GM12878 (cell line): Measurements from ENCODE around the gene NOP56. TPM values are rescaled to one million over a fixed set of nuclear protein-coding genes. Genes with fewer than 3 reads are reported as not detected.

Experiments used
- ATAC-seq: fragments of 200-7000 bp; cut with Tn5 transposase; 3 replicates; pipeline ENCODE4 v1.9.1; 2020; ENCODE audit warnings: mild to moderate bottlenecking, moderate library complexity
- Bru-seq: library from RNA; stranded (reverse); fragments of 400-500 nt; gene quantifications from one replicate; lab custom pipeline; 2021; lab: Mats Ljungman, UMichigan
- BruChase-seq, 2 experiments: library from RNA; stranded (reverse); fragments of 400-500 nt; gene quantifications; one replicate each; lab custom pipeline; 2021; lab: Mats Ljungman, UMichigan
- BruUV-seq: library from RNA; stranded (reverse); fragments of 400-500 nt; replicated peaks from 2 replicates; lab custom pipeline; 2021; lab: Mats Ljungman, UMichigan
- CTCF ChIA-PET: fragments of 300-600 bp; sonication (Branson Sonifier 250); formaldehyde crosslinking; extraction: SDS; loops from one replicate; lab custom pipeline; 2021; ENCODE audit warnings: inconsistent platforms; lab: Yijun Ruan, JAX
- POLR2A ChIA-PET: fragments of 350-600 bp; formaldehyde crosslinking; extraction: SDS; loops from one replicate; lab custom pipeline; 2021; ENCODE audit warnings: inconsistent platforms; lab: Charles Lee
- RAD21 ChIA-PET: fragments of 300-600 bp; sonication (Branson Sonifier 250); formaldehyde crosslinking; loops from one replicate; lab custom pipeline; 2023; ENCODE audit warnings: antibody characterized with exemption; ENCODE audit not compliant: unreplicated experiment; lab: Charles Lee
- SMC1A ChIA-PET: fragments of 300-600 bp; sonication (Branson Sonifier 250); formaldehyde crosslinking; loops from one replicate; lab custom pipeline; 2023; ENCODE audit not compliant: unreplicated experiment, uncharacterized antibody; lab: Charles Lee
- DNase-seq: peaks from one replicate; pipeline ENCODE4 v3.0.0-alpha.2; 2011; ENCODE audit warnings: low read depth, low spot score
- FAIRE-seq: peaks from 3 replicates; lab custom pipeline; 2011; peaks lifted over from hg19 to GRCh38; lab: Jason Lieb, UNC
- H2AFZ ChIP-seq: 2 replicates; pipeline ENCODE4 v1.6.0; 2011; ENCODE audit warnings: low read depth, low read length, control low read depth; ENCODE audit not compliant: control insufficient read depth
- H3K27ac ChIP-seq: 2 replicates; pipeline ENCODE4 v1.5.1; 2011; ENCODE audit warnings: control low read depth; ENCODE audit not compliant: control insufficient read depth, insufficient read depth
- H3K27me3 ChIP-seq, 2 experiments: replicated peaks in 1 of 2; 2 replicates each; pipeline versions ENCODE4 v1.6.0 to v1.6.1; 2011; ENCODE audit warnings: low read length in 1 of 2; ENCODE audit not compliant: control insufficient read depth in 2 of 2, insufficient read depth in 2 of 2
- H3K36me3 ChIP-seq, 2 experiments: 2 replicates each; pipeline ENCODE4 v1.5.1; 2011; ENCODE audit warnings: low read length in 1 of 2; ENCODE audit not compliant: control insufficient read depth in 2 of 2, insufficient read depth in 2 of 2
- H3K4me1 ChIP-seq: 2 replicates; pipeline ENCODE4 v1.6.1; 2011; ENCODE audit warnings: mild to moderate bottlenecking, low read length, moderate library complexity, mixed read lengths; ENCODE audit not compliant: control insufficient read depth, insufficient read depth
- H3K4me2 ChIP-seq: 2 replicates; pipeline ENCODE4 v1.6.0; 2011; ENCODE audit warnings: control low read depth; ENCODE audit not compliant: control insufficient read depth, insufficient read depth
- H3K4me3 ChIP-seq: fragments of 200-600 bp; sonication (generic); 2 replicates; pipeline ENCODE4 v1.5.1; 2016
- H3K79me2 ChIP-seq: 2 replicates; pipeline ENCODE4 v1.6.0; 2011; ENCODE audit warnings: low read length; ENCODE audit not compliant: control insufficient read depth, insufficient read depth
- H3K9ac ChIP-seq: 2 replicates; pipeline ENCODE4 v1.8.0; 2011; ENCODE audit warnings: low read length, control low read depth, mixed read lengths; ENCODE audit not compliant: control insufficient read depth, insufficient read depth
- H3K9me3 ChIP-seq: replicated peaks from 3 replicates; pipeline ENCODE4 v1.5.1; 2011; ENCODE audit warnings: mild to moderate bottlenecking, low read length; ENCODE audit not compliant: control insufficient read depth, insufficient read depth
- H4K20me1 ChIP-seq: 2 replicates; pipeline ENCODE4 v1.6.0; 2011; ENCODE audit not compliant: control insufficient read depth, insufficient read depth
- ATF2 ChIP-seq: IDR thresholded peaks from 2 replicates; pipeline ENCODE4 v1.6.1; 2012; ENCODE audit warnings: low read length, inconsistent platforms
- CBFB ChIP-seq: IDR thresholded peaks from 2 replicates; pipeline ENCODE4 v1.6.1; 2016; ENCODE audit warnings: antibody characterized with exemption, low read depth
- CEBPB ChIP-seq, 2 experiments: fragments of 150-350 bp in 1 of 2; IDR thresholded peaks; 2 replicates each; pipeline ENCODE4 v1.6.1; 2012 to 2014; ENCODE audit warnings: low read depth in 2 of 2, low read length in 2 of 2, borderline replicate concordance in 1 of 2, inconsistent platforms in 1 of 2
- CHD2 ChIP-seq: IDR thresholded peaks from 2 replicates; pipeline ENCODE4 v1.6.1; 2011; ENCODE audit warnings: low read depth, low read length, improper control_type of control experiment, borderline replicate concordance
- EGR1 ChIP-seq, 2 experiments: IDR thresholded peaks; 1 replicate in 1 of 2; 2 replicates in 1 of 2; pipeline ENCODE4 v1.6.1; 2011 to 2012; ENCODE audit warnings: low read depth in 2 of 2, low read length in 2 of 2, borderline replicate concordance in 1 of 2, mild to moderate bottlenecking in 1 of 2, moderate library complexity in 1 of 2
- HDAC2 ChIP-seq: fragments of 200-600 bp; sonication (generic); IDR thresholded peaks from 2 replicates; pipeline ENCODE4 v1.6.1; 2017
- PML ChIP-seq: IDR thresholded peaks from 2 replicates; pipeline ENCODE4 v1.6.1; 2012; ENCODE audit warnings: low read length, inconsistent platforms
- RB1 ChIP-seq: fragments of 450-650 bp; formaldehyde crosslinking; IDR thresholded peaks from 2 replicates; pipeline ENCODE4 v1.6.1; 2017; ENCODE audit warnings: mild to moderate bottlenecking, borderline replicate concordance
- TCF12 ChIP-seq: IDR thresholded peaks from 2 replicates; pipeline ENCODE4 v1.6.1; 2011; ENCODE audit warnings: low read depth, mild to moderate bottlenecking, low read length
- YY1 ChIP-seq: IDR thresholded peaks from 2 replicates; pipeline ENCODE4 v1.6.1; 2011; ENCODE audit warnings: low read depth, mild to moderate bottlenecking, low read length
- ZNF592 ChIP-seq: fragments of 450-650 bp; IDR thresholded peaks from 2 replicates; pipeline ENCODE4 v1.6.1; 2017; ENCODE audit warnings: mild to moderate bottlenecking, moderate library complexity
- WGBS: methylation state at CpG from one replicate; pipeline ENCODE4 v1.1.6; 2016; ENCODE audit warnings: low lambda C conversion rate; ENCODE audit not compliant: insufficient replicate concordance, insufficient coverage; ENCODE audit errors: missing lambda C conversion rate; 5-methylcytosine and 5-hydroxymethylcytosine counted together
- in situ Hi-C: fragments of 300-500 bp; cut with MboI; formaldehyde crosslinking; loops from 9 replicates; pipeline ENCODE4 v1.14.3; 2018; ENCODE audit warnings: mixed read lengths
- intact Hi-C: fragments of 100-400 bp; cut with micrococcal nuclease; formaldehyde crosslinking; loops from one replicate; pipeline ENCODE4 v1.14.2; 2022; ENCODE audit not compliant: unreplicated experiment
- long read RNA-seq, 2 experiments: library from polyadenylated mRNA; unstranded; transcript quantifications; one replicate each; pipeline ENCODE4 v2.0.0, GENCODE V29; 2019 to 2020
- polyA minus RNA-seq, 3 experiments: library from RNA; depleted of rRNA, polyadenylated mRNA; stranded (reverse); fragments of >200 nt; gene quantifications; 2 replicates each; pipeline ENCODE4 v1.2.3, GENCODE V29; 2011
- polyA plus RNA-seq, 11 experiments: library from polyadenylated mRNA; depleted of rRNA in 4 of 11; unstranded in 6 of 11; stranded (reverse) in 5 of 11; fragments of >200 nt; fragmentation: Nextera tagmentation in 4 of 11; fragmentation: Illumina TruSeq in 1 of 11; extraction: Ambion mirVana in 4 of 11; extraction: Trizol in 1 of 11; gene quantifications; 1 replicate in 1 of 11; 2 replicates in 10 of 11; pipeline versions ENCODE4 v1.2.1 to v1.2.3, GENCODE V29; 2011 to 2016; ENCODE audit warnings: inconsistent platforms in 2 of 11, missing spikeins in 2 of 11, low read depth in 1 of 11
- total RNA-seq, 4 experiments: library from RNA; depleted of rRNA in 3 of 4; stranded (reverse); fragments of >200 nt in 3 of 4; fragmentation: Illumina TruSeq in 1 of 4; extraction: Trizol in 1 of 4; gene quantifications; 2 replicates each; pipeline versions ENCODE4 v1.2.1 to v1.2.3, GENCODE V29; 2013 to 2021

Gene NOP56
- total RNA-seq (2013; cell fraction: nucleolus; rRNA removed) = 254 and 257 TPM in 2 replicates
- total RNA-seq (2014; rRNA removed) = 440 and 489 TPM in 2 replicates
- 502 and 535 TPM in 2 replicates for total RNA-seq (2014; rRNA removed; fragmentation: Illumina TruSeq; extraction: Trizol)
- total RNA-seq (2021) = 409 and 424 TPM in 2 replicates
- 171 TPM for polyA plus RNA-seq (2011; ENCODE audit: low read depth)
- 218 and 254 TPM in 2 replicates for polyA plus RNA-seq (2011; rRNA removed)
- 225 and 235 TPM in 2 replicates for polyA plus RNA-seq (2011; cell fraction: cytosol; rRNA removed)
- polyA plus RNA-seq (2011; cell fraction: nucleus; rRNA removed) = 739 and 811 TPM in 2 replicates
- 189 and 258 TPM in 2 replicates for polyA plus RNA-seq (2012)
- 550 and 607 TPM in 2 replicates for polyA plus RNA-seq (2014; fragmentation: Illumina TruSeq; extraction: Trizol)
- 100 to 1,000 TPM; 368 to 439 TPM for polyA plus RNA-seq (2014; fragmentation: Nextera tagmentation; extraction: Ambion mirVana)
- polyA plus RNA-seq (2014; rRNA removed) = 371 and 408 TPM in 2 replicates
- 100 to 1,000 TPM; 524 to 544 TPM for polyA plus RNA-seq (2016; fragmentation: Nextera tagmentation; extraction: Ambion mirVana)
- 286 and 315 TPM in 2 replicates for polyA minus RNA-seq (2011; rRNA and poly(A)+ RNA removed)
- 94.6 and 146 TPM in 2 replicates for polyA minus RNA-seq (2011; cell fraction: cytosol; rRNA and poly(A)+ RNA removed)
- 316 and 496 TPM in 2 replicates for polyA minus RNA-seq (2011; cell fraction: nucleus; rRNA and poly(A)+ RNA removed)
- Bru-seq, nascent RNA = percentile 97 among the genes with signal in this experiment
- BruChase-seq, experiment 1, labeled RNA remaining after a 6-hour chase = percentile 98 among the genes with signal in this experiment
- percentile 99 among the genes with signal in this experiment for BruChase-seq, experiment 2, labeled RNA remaining after a 2-hour chase
- long read RNA-seq, experiment 1, transcript NOP56-201 (12 exons, 2,400 nt) = major isoform, 55 of 139 reads
- long read RNA-seq, experiment 1, partial matches to known transcripts = 56 of 139 reads
- long read RNA-seq, experiment 1, other reads (novel, unspliced or antisense) = 24 of 139 reads
- long read RNA-seq, experiment 2, transcript NOP56-201 (12 exons, 2,400 nt) = major isoform, 507 of 1,106 reads
- long read RNA-seq, experiment 2, partial matches to known transcripts = 454 of 1,106 reads
- long read RNA-seq, experiment 2, other reads (novel, unspliced or antisense) = 140 of 1,106 reads

- H3K9me3 ChIP-seq = no peaks in the 10 kb centered on the region
- TSS peak; percentile 92 for BruUV-seq
- in situ Hi-C loops = no loop called here
- peak within 1 kb of the TSS; percentile 95 for H3K4me2 ChIP-seq
- ChIA-PET RAD21 (interaction anchor here (1.8 kb wide), 2 partner anchors 12 to 349 kb away, joined by 3 to 4 read pairs; partner anchors contain the start of gene IDH3B), POLR2A (interaction anchor here (0.5 to 5.6 kb wide), 8 partner anchors 12 to 1255 kb away, joined by 3 to 47 read pairs (median 4); partner anchors contain the start of genes IDH3B, SNRPB and VPS16), CTCF (interaction anchor here (0.8 to 2.4 kb wide), 7 partner anchors 12 to 261 kb away, joined by 3 to 13 read pairs (median 4); partner anchors contain the start of gene IDH3B), SMC1A (interaction anchor here (0.8 to 4.9 kb wide), 6 partner anchors 13 to 182 kb away, joined by 3 to 25 read pairs (median 3); partner anchors contain the start of genes IDH3B and SNRPB)
- peak within 1 kb of the TSS; percentile 84 for H3K27ac ChIP-seq
- FAIRE-seq (no peak), ATAC-seq (peak; percentile 94), DNase-seq (peak; percentile 45)
- peaks cover 13% of the 10 kb centered on the region for H3K4me1 ChIP-seq
- under 1% methylated on average over 76 of the region's 101 CpGs for WGBS
- H4K20me1 ChIP-seq = peaks cover 15% of the 10 kb centered on the region
- peak within 1 kb of the TSS; percentile 95 for H3K9ac ChIP-seq
- no peaks in the 10 kb centered on the region for H3K27me3 ChIP-seq
- peaks cover 52% of the 10 kb centered on the region for H3K79me2 ChIP-seq
- H3K36me3 ChIP-seq = peaks cover 23 to 24% of the 10 kb centered on the region in 2 experiments
- peak within 1 kb of the TSS; percentile 95 for H3K4me3 ChIP-seq
- H2AFZ ChIP-seq = peak within 1 kb of the TSS; percentile 90
- intact Hi-C loops = loop anchor here (2.0 to 5.0 kb wide), 2 partner anchors 127 to 180 kb away; partner anchors contain the start of gene SNRPB
- TF ChIP-seq EGR1 (IDR thresholded peaks at IDR 0.05; ENCODE audit: borderline replicate concordance in 1 of 2, low read depth in 2 of 2, low read length in 2 of 2) = peak in 1 of 2 experiments; percentile 83; a peak in 2 of 3 replicates
- no peak for TF ChIP-seq ZNF592
- TF ChIP-seq YY1 = peak; percentile 56; the same call in 1 of the 2 replicates
- peak; percentile 80; the same call in 1 of the 2 replicates for TF ChIP-seq RB1
- TF ChIP-seq PML = peak; percentile 99
- TF ChIP-seq HDAC2 = 0 out of 2 replicates have a peak, but pooled peaks have one; percentile 39
- TF ChIP-seq TCF12 = peak; percentile 65
- 0 out of 2 replicates have a peak, but pooled peaks have one; percentile 23 for TF ChIP-seq CHD2
- TF ChIP-seq CEBPB (IDR thresholded peaks at IDR 0.05; ENCODE audit: borderline replicate concordance in 1 of 2, low read depth in 2 of 2, low read length in 2 of 2) = no peak
- TF ChIP-seq CBFB = peak; percentile 55; the same call in 1 of the 2 replicates
- no peak for TF ChIP-seq ATF2
These were observed at the start of gene NOP56 for GRCh38 chr20:2651772-2652723. Gene NOP56, plus strand, starts transcription at chr20:2652632. Its CDS starts 29 bp downstream, at chr20:2652661.
